ENCODE results near the gene MTCH1. TPM values are rescaled to one million over a fixed set of nuclear protein-coding genes. Genes with fewer than 3 reads are reported as not detected.
A peak's percentile ranks its signal among the peaks of the same experiment; 100 is the strongest.

The MTCH1 gene
- total and polyA plus RNA-seq, 9 of the 15 experiments (the other 6 are each of a cell fraction or from before 2014, with no cell fraction given) = 7.9 to 161 (median 118) TPM

DNA sequence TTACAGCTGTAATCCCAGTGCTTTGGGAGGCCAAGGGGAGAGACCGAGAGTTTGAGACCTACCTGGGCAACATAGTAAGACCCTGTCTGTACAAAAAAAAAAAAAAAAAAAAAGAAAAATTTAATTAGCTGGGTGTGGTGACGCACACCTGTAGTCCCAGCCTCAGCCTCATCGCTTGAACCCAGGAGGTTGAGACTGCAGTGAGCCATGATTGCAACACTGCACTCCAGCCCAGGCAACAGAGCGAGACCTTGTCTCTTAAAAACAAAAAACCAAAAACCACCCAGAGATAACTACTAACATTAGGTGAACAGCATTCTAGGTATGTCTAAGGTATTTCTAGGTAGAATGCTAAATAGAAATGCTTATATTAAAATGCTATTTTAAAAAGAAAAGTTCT lies 52.5 kb downstream of the MTCH1 start:
- no peak for FAIRE-seq
- no peak overlapping the region for H2AFZ ChIP-seq (ENCODE audit: low read depth, low read length)
- H3K27ac ChIP-seq (ENCODE audit: extremely low read depth, low read depth, low read length) = no peak overlapping the region
- no peak overlapping the region for H3K4me3 ChIP-seq
- no peak overlapping the region for H3K4me2 ChIP-seq (ENCODE audit: insufficient read depth, low read length)
- WGBS (ENCODE audit: insufficient coverage, low coverage, missing lambda C conversion rate) = 34% methylated on average over 4 of the region's 4 CpGs
- H3K9ac ChIP-seq (ENCODE audit: insufficient read depth in 1 of 2, low read depth in 2 of 2, low read length in 2 of 2) = no peak overlapping the region
- no peaks in the 10 kb centered on the region for H3K9me3 ChIP-seq (replicated peaks; ENCODE audit: control insufficient read depth, insufficient read depth, low read depth, low read length)
- CTCF ChIA-PET (ENCODE audit: low intra/inter-chr PET ratio) = no interaction called here
- ATAC-seq = no peak
- DNase-seq (ENCODE audit: extremely low read depth in 1 of 4, low spot score in 3 of 4) = no peak
- peaks cover 6% of the 10 kb centered on the region; the same call in 1 of the 2 replicates for H4K20me1 ChIP-seq (replicated peaks; ENCODE audit: control insufficient read depth, insufficient read depth, low read length)
- no peaks in the 10 kb centered on the region for H3K79me2 ChIP-seq (ENCODE audit: control insufficient read depth, insufficient read depth, low read length)
- in situ Hi-C loops (cut with MboI) (no loop called here), intact Hi-C loops (cut with micrococcal nuclease) (no loop called here)
- BruUV-seq (replicated peaks) = no TSS peak
- POLR2A ChIA-PET = no interaction called here
- peaks cover 6 to 27% of the 10 kb centered on the region in 2 experiments for H3K27me3 ChIP-seq (ENCODE audit: control insufficient read depth in 2 of 2, insufficient read depth in 2 of 2, low read length in 2 of 2)
- H3K9me1 ChIP-seq (ENCODE audit: control insufficient read depth, insufficient read depth, low read length) = no peaks in the 10 kb centered on the region
- no peaks in the 10 kb centered on the region for H3K36me3 ChIP-seq (ENCODE audit: control insufficient read depth, insufficient read depth, low read length)
- no peak for TF ChIP-seq SAFB (IDR thresholded peaks at IDR 0.05; ENCODE audit: borderline replicate concordance, low read depth, low read length)
- TF ChIP-seq CEBPB (tag; IDR thresholded peaks at IDR 0.05) = peak; percentile 28; the same call in 1 of the 2 replicates
- TF ChIP-seq, protein P1, sequence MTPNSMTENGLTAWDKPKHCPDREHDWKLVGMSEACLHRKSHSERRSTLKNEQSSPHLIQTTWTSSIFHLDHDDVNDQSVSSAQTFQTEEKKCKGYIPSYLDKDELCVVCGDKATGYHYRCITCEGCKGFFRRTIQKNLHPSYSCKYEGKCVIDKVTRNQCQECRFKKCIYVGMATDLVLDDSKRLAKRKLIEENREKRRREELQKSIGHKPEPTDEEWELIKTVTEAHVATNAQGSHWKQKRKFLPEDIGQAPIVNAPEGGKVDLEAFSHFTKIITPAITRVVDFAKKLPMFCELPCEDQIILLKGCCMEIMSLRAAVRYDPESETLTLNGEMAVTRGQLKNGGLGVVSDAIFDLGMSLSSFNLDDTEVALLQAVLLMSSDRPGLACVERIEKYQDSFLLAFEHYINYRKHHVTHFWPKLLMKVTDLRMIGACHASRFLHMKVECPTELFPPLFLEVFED (CRISPR knock-in tag; conservative IDR thresholded peaks at IDR 0.05) = no peak
- peaks cover 0 to 5% of the 10 kb centered on the region in 2 experiments; a peak in 3 of 5 replicates for H3K4me1 ChIP-seq (replicated peaks in 1 of 2; ENCODE audit: control insufficient read depth in 2 of 2, insufficient read depth in 2 of 2, low read length in 2 of 2)

DNA sequence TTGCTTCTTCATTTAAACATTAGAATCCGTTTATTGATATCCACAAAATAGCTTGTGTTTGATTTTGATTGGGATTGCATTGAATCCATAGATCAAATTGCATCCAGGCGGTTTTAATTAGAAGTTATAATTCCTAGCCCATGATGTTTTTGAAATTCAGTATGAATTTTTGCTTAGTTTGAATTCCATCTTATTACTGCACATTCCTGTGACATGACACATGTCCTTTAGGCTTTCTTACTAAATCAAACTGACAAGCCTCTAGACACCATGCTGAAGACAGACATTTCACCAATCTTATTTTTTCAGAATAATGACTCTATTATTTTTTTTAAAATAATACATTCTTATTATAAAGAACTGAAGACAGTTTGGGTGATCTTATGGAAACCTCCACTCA lies 52.9 kb downstream of the MTCH1 start:
- H2AFZ ChIP-seq (ENCODE audit: low read depth, low read length) = no peak overlapping the region
- no TSS peak for BruUV-seq (replicated peaks)
- WGBS (ENCODE audit: insufficient coverage, low coverage, missing lambda C conversion rate) = 4% methylated on average over 2 of the region's 2 CpGs
- ATAC-seq (no peak), DNase-seq (ENCODE audit: extremely low read depth in 1 of 4, low spot score in 3 of 4) (no peak), FAIRE-seq (no peak)
- H3K9ac ChIP-seq (ENCODE audit: insufficient read depth in 1 of 2, low read depth in 2 of 2, low read length in 2 of 2) = no peak overlapping the region
- H3K9me1 ChIP-seq (ENCODE audit: control insufficient read depth, insufficient read depth, low read length) = no peaks in the 10 kb centered on the region
- H3K4me3 ChIP-seq = no peak overlapping the region
- no peaks in the 10 kb centered on the region for H3K79me2 ChIP-seq (ENCODE audit: control insufficient read depth, insufficient read depth, low read length)
- CTCF ChIA-PET (ENCODE audit: low intra/inter-chr PET ratio) = no interaction called here
- H3K9me3 ChIP-seq (replicated peaks; ENCODE audit: control insufficient read depth, insufficient read depth, low read depth, low read length) = no peaks in the 10 kb centered on the region
- TF ChIP-seq MEIS2 (IDR thresholded peaks at IDR 0.05; ENCODE audit: partially characterized antibody) (peak; percentile 35), NBN (IDR thresholded peaks at IDR 0.05; ENCODE audit: low read depth) (no peak)
- in situ Hi-C loops (cut with MboI) = no loop called here
- H3K27me3 ChIP-seq (ENCODE audit: control insufficient read depth in 2 of 2, insufficient read depth in 2 of 2, low read length in 2 of 2) = peaks cover 6 to 23% of the 10 kb centered on the region in 2 experiments
- intact Hi-C loops (cut with micrococcal nuclease) = no loop called here
- peaks cover 0 to 7% of the 10 kb centered on the region in 2 experiments; a peak in 3 of 5 replicates for H3K4me1 ChIP-seq (replicated peaks in 1 of 2; ENCODE audit: control insufficient read depth in 2 of 2, insufficient read depth in 2 of 2, low read length in 2 of 2)
- no peaks in the 10 kb centered on the region for H3K36me3 ChIP-seq (ENCODE audit: control insufficient read depth, insufficient read depth, low read length)
- peaks cover 8% of the 10 kb centered on the region; the same call in 1 of the 2 replicates for H4K20me1 ChIP-seq (replicated peaks; ENCODE audit: control insufficient read depth, insufficient read depth, low read length)
- no peak overlapping the region for H3K27ac ChIP-seq (ENCODE audit: extremely low read depth, low read depth, low read length)
- H3K4me2 ChIP-seq (ENCODE audit: insufficient read depth, low read length) = no peak overlapping the region
- POLR2A ChIA-PET = no interaction called here
